Loucy (cell line): ENCODE results near the gene KRT76.

ENCODE experiments used
- CTCF ChIP-seq: fragments of 200-600 bp; sonication (generic); conservative IDR thresholded peaks from 2 replicates; pipeline ENCODE4 v1.5.1; 2014; ENCODE audit warnings: mild to moderate bottlenecking, antibody characterized with exemption, low read length
- EZH2phosphoT487 ChIP-seq: fragments of 200-600 bp; IDR thresholded peaks from 2 replicates; pipeline ENCODE4 v1.6.1; 2018; ENCODE audit warnings: antibody characterized with exemption, mild to moderate bottlenecking, moderate library complexity, borderline replicate concordance

- TF ChIP-seq CTCF (no peak), EZH2phosphoT487 (no peak)
These were observed 14.4 kb upstream of the KRT76 start for GRCh38 chr12:52791271-52792184.
